ENCODE results near the gene FOXF1.

- TF ChIP-seq POLR2AphosphoS5 (IDR thresholded peaks at IDR 0.05), result no peak
- TF ChIP-seq POLR2A (IDR thresholded peaks at IDR 0.05), result no peak
- no peak for TF ChIP-seq CTCF (IDR thresholded peaks at IDR 0.05)
Measured at GRCh38 chr16:86534779-86535615, 24.7 kb downstream of the FOXF1 start.
